Measurements from ENCODE around the gene LRIG2. TPM values are rescaled to one million over a fixed set of nuclear protein-coding genes. Genes with fewer than 3 reads are reported as not detected.

The LRIG2 gene
- total RNA-seq, 1 experiment from 2014 or later: 13.5 TPM

DNA sequence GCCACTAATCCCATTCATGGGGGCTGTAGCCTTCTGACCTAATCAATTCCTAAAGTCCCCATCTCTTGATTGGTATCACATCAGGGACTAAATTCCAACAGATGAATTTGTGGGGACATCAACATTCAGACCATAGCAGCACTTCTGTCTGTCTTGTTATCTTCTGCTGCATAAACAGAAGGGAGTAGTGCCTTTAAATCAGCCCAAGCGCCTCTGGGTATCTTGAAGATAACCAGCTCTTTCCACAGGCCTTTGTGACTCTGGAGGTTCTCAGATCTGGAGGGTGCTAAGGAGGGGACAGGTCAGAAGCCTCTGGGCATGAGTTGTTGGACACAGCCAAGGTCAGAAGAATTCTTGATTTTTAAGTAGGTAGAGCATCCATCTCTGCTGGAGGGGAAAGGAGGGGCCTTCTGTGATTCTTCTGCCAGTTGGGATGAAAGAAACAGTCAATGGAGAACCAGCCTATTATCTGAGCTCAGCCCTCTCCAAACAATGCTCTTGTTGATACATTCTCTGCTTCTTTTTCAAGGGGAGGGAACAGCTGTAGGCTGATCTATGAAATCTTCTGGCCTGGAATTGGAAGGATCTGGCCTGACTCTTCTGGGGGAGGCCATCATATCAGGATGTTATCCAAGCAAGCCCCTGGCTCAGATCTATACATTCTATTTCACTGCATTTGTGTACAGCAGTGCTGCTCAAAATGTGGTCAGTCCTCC is 31.3 kb upstream of the LRIG2 start:
- peaks cover 9 to 17% of the 10 kb centered on the region in 2 experiments; a peak in 3 of 4 replicates for H3K4me1 ChIP-seq (ENCODE audit: control insufficient read depth in 1 of 2, insufficient read depth in 2 of 2, low read length in 2 of 2)
- H3K79me2 ChIP-seq (ENCODE audit: insufficient read depth, low read length): no peaks in the 10 kb centered on the region
- H3K9me3 ChIP-seq (ENCODE audit: control insufficient read depth in 1 of 2, insufficient read depth in 1 of 2, low read depth in 1 of 2, low read length in 2 of 2): no peaks in the 10 kb centered on the region
- intact Hi-C loops (cut with micrococcal nuclease): loop anchor here (1.0 kb wide), 3 partner anchors 160 to 325 kb away; no protein-coding TSS in a partner anchor
- TF ChIP-seq ELF1 (IDR thresholded peaks at IDR 0.05; ENCODE audit: borderline replicate concordance, low read depth) (no peak), ZFX (IDR thresholded peaks at IDR 0.05) (no peak), ZNF274 (IDR thresholded peaks at IDR 0.05; ENCODE audit: low read depth, low read length) (no peak), EGR1 (IDR thresholded peaks at IDR 0.05; ENCODE audit: low read depth) (no peak), SRF (IDR thresholded peaks at IDR 0.05; ENCODE audit: low read depth) (no peak), CBX3 (IDR thresholded peaks at IDR 0.05; ENCODE audit: low read depth) (no peak)
- TF ChIP-seq, protein P1, sequence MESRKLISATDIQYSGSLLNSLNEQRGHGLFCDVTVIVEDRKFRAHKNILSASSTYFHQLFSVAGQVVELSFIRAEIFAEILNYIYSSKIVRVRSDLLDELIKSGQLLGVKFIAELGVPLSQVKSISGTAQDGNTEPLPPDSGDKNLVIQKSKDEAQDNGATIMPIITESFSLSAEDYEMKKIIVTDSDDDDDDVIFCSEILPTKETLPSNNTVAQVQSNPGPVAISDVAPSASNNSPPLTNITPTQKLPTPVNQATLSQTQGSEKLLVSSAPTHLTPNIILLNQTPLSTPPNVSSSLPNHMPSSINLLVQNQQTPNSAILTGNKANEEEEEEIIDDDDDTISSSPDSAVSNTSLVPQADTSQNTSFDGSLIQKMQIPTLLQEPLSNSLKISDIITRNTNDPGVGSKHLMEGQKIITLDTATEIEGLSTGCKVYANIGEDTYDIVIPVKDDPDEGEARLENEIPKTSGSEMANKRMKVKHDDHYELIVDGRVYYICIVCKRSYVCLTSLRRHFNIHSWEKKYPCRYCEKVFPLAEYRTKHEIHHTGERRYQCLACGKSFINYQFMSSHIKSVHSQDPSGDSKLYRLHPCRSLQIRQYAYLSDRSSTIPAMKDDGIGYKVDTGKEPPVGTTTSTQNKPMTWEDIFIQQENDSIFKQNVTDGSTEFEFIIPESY (IDR thresholded peaks at IDR 0.05; ENCODE audit: extremely low read depth, insufficient replicate concordance, low read length): no peak
- TF ChIP-seq, protein P2, sequence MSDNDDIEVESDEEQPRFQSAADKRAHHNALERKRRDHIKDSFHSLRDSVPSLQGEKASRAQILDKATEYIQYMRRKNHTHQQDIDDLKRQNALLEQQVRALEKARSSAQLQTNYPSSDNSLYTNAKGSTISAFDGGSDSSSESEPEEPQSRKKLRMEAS (IDR thresholded peaks at IDR 0.05): no peak
- peak overlapping the region; percentile 92 for H2AFZ ChIP-seq (ENCODE audit: low read depth, low read length, poor library complexity, severe bottlenecking)
- POLR2A ChIA-PET: interaction anchor here (0.6 to 1.7 kb wide), 5 partner anchors 86 to 233 kb away, joined by 3 to 13 read pairs (median 3); partner anchors contain the start of gene SLC16A1
- ATAC-seq (no peak), DNase-seq (ENCODE audit: low read depth, low spot score) (no peak)
- no peaks in the 10 kb centered on the region for H4K20me1 ChIP-seq (ENCODE audit: insufficient read depth)
- H3K9ac ChIP-seq (ENCODE audit: low read length): no peak overlapping the region
- RAD21 ChIA-PET (ENCODE audit: low non-redundant PET in 1 of 2, low total read pairs in 2 of 2, uncharacterized antibody in 2 of 2, unreplicated experiment in 2 of 2): interaction anchor here (0.6 to 1.5 kb wide), 8 partner anchors 31 to 326 kb away, joined by 3 to 13 read pairs (median 4); partner anchors contain the start of genes LRIG2 (in 2 of the 2) and PPM1J (in 1 of the 2)
- H3K9me2 ChIP-seq (ENCODE audit: insufficient read depth): no peaks in the 10 kb centered on the region
- no peak overlapping the region for H3K4me3 ChIP-seq (replicated peaks in 1 of 2; ENCODE audit: low read depth in 1 of 2, low read length in 2 of 2)
- H3K27ac ChIP-seq (ENCODE audit: low read depth, low read length): no peak overlapping the region
- H3K27me3 ChIP-seq (ENCODE audit: insufficient read depth, low read length): no peaks in the 10 kb centered on the region
- no TSS peak for BruUV-seq (replicated peaks)
- CTCF ChIA-PET: interaction anchor here (0.5 to 3.1 kb wide), 16 partner anchors 14 to 326 kb away, joined by 3 to 46 read pairs (median 4); partner anchors contain the start of genes LRIG2 and PPM1J
- H3K4me2 ChIP-seq (ENCODE audit: low read length): peak overlapping the region; percentile 56
- H3K36me3 ChIP-seq (ENCODE audit: control insufficient read depth in 1 of 2, insufficient read depth in 2 of 2, low read length in 2 of 2): no peaks in the 10 kb centered on the region
